Caki2 (cell line): ENCODE data around the gene LMAN2. TPM values are rescaled to one million over a fixed set of nuclear protein-coding genes. Genes with fewer than 3 reads are reported as not detected.

ENCODE experiments used
- DNase-seq: peaks from one replicate; pipeline ENCODE4 v3.0.0-alpha.2; 2015; ENCODE audit warnings: low read depth
- in situ Hi-C: cut with HindIII; loops from 2 replicates; pipeline ENCODE4 v1.10.0; 2016; ENCODE audit warnings: low sequenced_read_pairs, low pct_unique_long_range_greater_than_20kb, mixed read lengths
- total RNA-seq: library from RNA; depleted of rRNA; stranded (reverse); fragments of >200 nt; shearing (Covaris generic); gene quantifications from 2 replicates; pipeline ENCODE4 v1.2.3, GENCODE V29; 2014; ENCODE audit warnings: low replicate concordance

LMAN2 gene
- total RNA-seq, 1 experiment from 2014 or later: 602 TPM

- in situ Hi-C loops: no loop called here
- DNase-seq: peak; percentile 72
Observed at GRCh38 chr5:177303121-177303924, 48.1 kb downstream of the LMAN2 start, which contains the start of the genes PRELID1 and RAB24. TSS of gene PRELID1 (plus strand) at chr5:177303799. CDS start at chr5:177303986, 187 bp downstream. TSS of gene RAB24 (minus strand) at chr5:177303719. CDS start at chr5:177303288, 431 bp downstream.

- in situ Hi-C loops: no loop called here
- DNase-seq: no peak
Observed at GRCh38 chr5:177302354-177303110, 48.9 kb downstream of the LMAN2 start.

- in situ Hi-C loops: no loop called here
Observed at GRCh38 chr5:177301503-177302165, 49.8 kb downstream of the LMAN2 start.

GRCh38 chr5:177300951-177301350 lies 50.5 kb downstream of the LMAN2 start:
- no peak for DNase-seq
- in situ Hi-C loops: no loop called here

More at GRCh38 chr5:177301503-177302165, 49.8 kb downstream of the LMAN2 start:
- peak; percentile 21 for DNase-seq

- DNase-seq: peak; percentile 66
- in situ Hi-C loops: no loop called here
Observed at GRCh38 chr5:177300236-177300880, 51.1 kb downstream of the LMAN2 start.

- DNase-seq: no peak
- in situ Hi-C loops: no loop called here
Observed at GRCh38 chr5:177299697-177300096, 51.8 kb downstream of the LMAN2 start.

GRCh38 chr5:177297922-177298321 lies 53.5 kb downstream of the LMAN2 start:
- DNase-seq: no peak
- in situ Hi-C loops: no loop called here

- in situ Hi-C loops: no loop called here
- no peak for DNase-seq
Observed at GRCh38 chr5:177296581-177296980, 54.9 kb downstream of the LMAN2 start.

GRCh38 chr5:177295924-177296323 lies 55.5 kb downstream of the LMAN2 start:
- in situ Hi-C loops: no loop called here
- DNase-seq: no peak

GRCh38 chr5:177294632-177295031 lies 56.8 kb downstream of the LMAN2 start:
- DNase-seq: no peak
- in situ Hi-C loops: no loop called here

GRCh38 chr5:177293819-177294581 lies 57.5 kb downstream of the LMAN2 start:
- no peak for DNase-seq
- in situ Hi-C loops: no loop called here

GRCh38 chr5:177291735-177292134 lies 59.7 kb downstream of the LMAN2 start:
- in situ Hi-C loops: no loop called here
- DNase-seq: no peak

- DNase-seq: no peak
- in situ Hi-C loops: no loop called here
Observed at GRCh38 chr5:177290816-177291596, 60.5 kb downstream of the LMAN2 start.

GRCh38 chr5:177288191-177288590 lies 63.3 kb downstream of the LMAN2 start:
- in situ Hi-C loops: no loop called here
- no peak for DNase-seq
